PC-3 (cell line): ENCODE measurements around the gene ASB9. TPM values are rescaled to one million over a fixed set of nuclear protein-coding genes. Genes with fewer than 3 reads are reported as not detected.

Experiments
- ATAC-seq: fragments of 200-7000 bp; cut with Tn5 transposase; 2 replicates; pipeline ENCODE4 v1.9.1; 2020; ENCODE audit warnings: mild to moderate bottlenecking, moderate library complexity
- BruUV-seq: library from RNA; stranded (reverse); fragments of 400-500 nt; replicated peaks from 2 replicates; lab custom pipeline; 2021; lab: Mats Ljungman, UMichigan
- CTCF ChIA-PET: fragments of 300-600 bp; sonication (Branson Sonifier 250); formaldehyde crosslinking; loops from one replicate; lab custom pipeline; 2022; ENCODE audit warnings: antibody characterized with exemption; lab: Charles Lee
- POLR2A ChIA-PET: fragments of 300-600 bp; sonication (Branson Sonifier 250); formaldehyde crosslinking; loops from one replicate; lab custom pipeline; 2022; ENCODE audit warnings: antibody characterized with exemption; ENCODE audit not compliant: unreplicated experiment; lab: Charles Lee
- DNase-seq: peaks from one replicate; pipeline ENCODE4 v3.0.0-alpha.2; 2015
- H2AFZ ChIP-seq: fragments of 300-600 bp; sonication (generic); 2 replicates; pipeline ENCODE4 v1.6.0; 2016; ENCODE audit warnings: antibody characterized with exemption, low read length
- H3F3A ChIP-seq: fragments of 300-600 bp; sonication (generic); one replicate; pipeline ENCODE4 v1.6.0; 2017; ENCODE audit warnings: antibody characterized with exemption, low read length, control low read depth, mild to moderate bottlenecking; ENCODE audit not compliant: unreplicated experiment
- H3K27ac ChIP-seq: fragments of 300-600 bp; sonication (generic); 2 replicates; pipeline ENCODE4 v1.5.1; 2016; ENCODE audit warnings: mild to moderate bottlenecking, low read length
- H3K27me3 ChIP-seq: fragments of 300-600 bp; sonication (generic); 2 replicates; pipeline ENCODE4 v1.6.1; 2016; ENCODE audit warnings: low read length, mixed read lengths
- H3K36me3 ChIP-seq: fragments of 300-600 bp; sonication (generic); 2 replicates; pipeline ENCODE4 v1.6.1; 2016; ENCODE audit warnings: low read depth, mixed run types, low read length, mixed read lengths
- H3K4me1 ChIP-seq: fragments of 300-600 bp; sonication (generic); 2 replicates; pipeline ENCODE4 v1.5.1; 2016; ENCODE audit warnings: low read length; ENCODE audit not compliant: insufficient read depth
- H3K4me2 ChIP-seq: fragments of 300-600 bp; sonication (generic); 2 replicates; pipeline ENCODE4 v1.6.0; 2016; ENCODE audit warnings: low read length
- H3K4me3 ChIP-seq: fragments of 300-600 bp; sonication (generic); 2 replicates; pipeline ENCODE4 v1.5.1; 2016; ENCODE audit warnings: mild to moderate bottlenecking, low read length, mixed read lengths
- H3K79me2 ChIP-seq: fragments of 300-600 bp; sonication (generic); 2 replicates; pipeline ENCODE4 v1.6.1; 2017; ENCODE audit warnings: low read length, mixed read lengths
- H3K9ac ChIP-seq: fragments of 300-600 bp; sonication (generic); 2 replicates; pipeline ENCODE4 v1.6.0; 2016; ENCODE audit warnings: mild to moderate bottlenecking, low read length
- H3K9me2 ChIP-seq: fragments of 300-600 bp; sonication (generic); replicated peaks from 2 replicates; pipeline ENCODE4 v1.6.1; 2016; ENCODE audit warnings: mixed run types, low read length, mixed read lengths
- H3K9me3 ChIP-seq: fragments of 300-600 bp; sonication (generic); 2 replicates; pipeline ENCODE4 v1.6.1; 2016; ENCODE audit warnings: low read length, mixed read lengths
- H4K20me1 ChIP-seq: fragments of 300-600 bp; sonication (generic); 2 replicates; pipeline ENCODE4 v1.6.1; 2016; ENCODE audit warnings: low read length, mixed read lengths
- EZH2 ChIP-seq: fragments of 300-600 bp; sonication (generic); IDR thresholded peaks from one replicate; pipeline ENCODE4 v1.6.1; 2017; ENCODE audit warnings: antibody characterized with exemption, mild to moderate bottlenecking, low read length; ENCODE audit not compliant: unreplicated experiment
- EZH2phosphoT487 ChIP-seq: fragments of 300-600 bp; sonication (generic); IDR thresholded peaks from 2 replicates; pipeline ENCODE4 v1.6.1; 2018; ENCODE audit warnings: mild to moderate bottlenecking, antibody characterized with exemption, low read length, borderline replicate concordance
- intact Hi-C: fragments of 100-400 bp; cut with micrococcal nuclease; formaldehyde crosslinking; loops from 2 replicates; pipeline ENCODE4 v1.9.0; 2023
- total RNA-seq: library from RNA; depleted of rRNA; stranded (reverse); fragments of >200 nt; gene quantifications from 2 replicates; pipeline ENCODE4 v1.2.3, GENCODE V29; 2014
- TF ChIP-seq, protein P1 (sequence below): fragments of 300-600 bp; sonication (generic); conservative IDR thresholded peaks from 2 replicates; pipeline ENCODE4 v1.5.1; 2017; ENCODE audit warnings: antibody characterized with exemption, low read depth, mild to moderate bottlenecking, low read length

Gene ASB9
- total RNA-seq, 1 experiment from 2014 or later = 31.5 TPM

DNA sequence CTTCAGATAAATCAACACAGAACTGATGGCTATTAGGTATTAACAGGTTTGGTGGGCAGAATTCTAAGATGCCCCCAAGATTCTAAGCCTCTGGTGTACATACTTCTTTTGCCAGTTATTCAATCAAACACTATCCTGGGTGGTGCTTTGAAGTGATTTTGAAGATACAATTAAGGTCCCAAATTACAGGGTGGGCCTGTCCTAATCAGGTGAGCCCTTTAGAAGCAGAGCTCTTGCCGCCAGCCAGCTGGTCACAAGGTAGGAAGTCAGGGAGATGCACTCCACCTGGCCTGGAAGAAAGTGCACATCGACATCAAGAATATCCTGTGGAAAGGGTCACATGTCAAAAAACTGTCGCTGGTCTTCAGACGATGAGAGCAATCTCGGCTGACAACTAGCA, 29.5 kb downstream of the ASB9 start:
- H3F3A ChIP-seq = no peaks in the 10 kb centered on the region
- no peak overlapping the region for H3K9ac ChIP-seq
- ATAC-seq (no peak), DNase-seq (no peak)
- H3K9me3 ChIP-seq = no peaks in the 10 kb centered on the region
- TF ChIP-seq EZH2phosphoT487 (no peak), EZH2 (no peak)
- TF ChIP-seq, protein P1, sequence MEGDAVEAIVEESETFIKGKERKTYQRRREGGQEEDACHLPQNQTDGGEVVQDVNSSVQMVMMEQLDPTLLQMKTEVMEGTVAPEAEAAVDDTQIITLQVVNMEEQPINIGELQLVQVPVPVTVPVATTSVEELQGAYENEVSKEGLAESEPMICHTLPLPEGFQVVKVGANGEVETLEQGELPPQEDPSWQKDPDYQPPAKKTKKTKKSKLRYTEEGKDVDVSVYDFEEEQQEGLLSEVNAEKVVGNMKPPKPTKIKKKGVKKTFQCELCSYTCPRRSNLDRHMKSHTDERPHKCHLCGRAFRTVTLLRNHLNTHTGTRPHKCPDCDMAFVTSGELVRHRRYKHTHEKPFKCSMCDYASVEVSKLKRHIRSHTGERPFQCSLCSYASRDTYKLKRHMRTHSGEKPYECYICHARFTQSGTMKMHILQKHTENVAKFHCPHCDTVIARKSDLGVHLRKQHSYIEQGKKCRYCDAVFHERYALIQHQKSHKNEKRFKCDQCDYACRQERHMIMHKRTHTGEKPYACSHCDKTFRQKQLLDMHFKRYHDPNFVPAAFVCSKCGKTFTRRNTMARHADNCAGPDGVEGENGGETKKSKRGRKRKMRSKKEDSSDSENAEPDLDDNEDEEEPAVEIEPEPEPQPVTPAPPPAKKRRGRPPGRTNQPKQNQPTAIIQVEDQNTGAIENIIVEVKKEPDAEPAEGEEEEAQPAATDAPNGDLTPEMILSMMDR = no peak
- ChIA-PET CTCF (no interaction called here), POLR2A (no interaction called here)
- no peaks in the 10 kb centered on the region for H3K27me3 ChIP-seq
- H3K36me3 ChIP-seq = no peaks in the 10 kb centered on the region
- no peak overlapping the region for H3K4me3 ChIP-seq
- no peaks in the 10 kb centered on the region for H4K20me1 ChIP-seq
- H3K9me2 ChIP-seq = no peaks in the 10 kb centered on the region
- H3K79me2 ChIP-seq = no peaks in the 10 kb centered on the region
- H3K27ac ChIP-seq = no peak overlapping the region
- intact Hi-C loops = loop anchor here (5.0 kb wide), 3 partner anchors 523 to 1203 kb away; no protein-coding TSS in a partner anchor
- H3K4me2 ChIP-seq = no peak overlapping the region
- H3K4me1 ChIP-seq = no peaks in the 10 kb centered on the region
- H2AFZ ChIP-seq = no peak overlapping the region
- no TSS peak for BruUV-seq

DNA sequence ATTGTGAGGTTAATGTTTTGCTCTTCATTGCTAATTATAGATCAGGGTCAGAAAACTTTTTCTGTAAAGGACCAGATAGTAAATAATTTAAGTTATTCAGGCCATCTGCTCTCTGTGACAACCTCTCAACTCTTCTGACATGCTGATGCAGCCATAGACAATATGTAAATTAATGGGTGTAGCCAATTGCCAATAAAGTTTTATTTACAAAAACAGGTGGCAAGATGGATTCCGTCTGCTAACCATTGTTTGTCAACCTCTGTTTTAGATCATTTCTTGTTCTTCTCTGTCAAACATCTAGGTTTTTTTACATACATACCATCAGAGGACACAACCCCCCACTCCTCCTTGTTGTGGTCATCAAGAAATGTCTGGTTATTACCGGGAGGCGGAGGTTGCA, 33.7 kb downstream of the ASB9 start:
- DNase-seq = peak; percentile 0
- no peak for ATAC-seq
- POLR2A ChIA-PET = no interaction called here
- H3K79me2 ChIP-seq = no peaks in the 10 kb centered on the region
- intact Hi-C loops = no loop called here
- no peaks in the 10 kb centered on the region for H3K9me2 ChIP-seq
- H3K4me2 ChIP-seq = no peak overlapping the region
- H3F3A ChIP-seq = no peaks in the 10 kb centered on the region
- H3K27me3 ChIP-seq = no peaks in the 10 kb centered on the region
- H3K27ac ChIP-seq = no peak overlapping the region
- no peak for TF ChIP-seq EZH2phosphoT487
- TF ChIP-seq, protein P1 = no peak
- no peak for TF ChIP-seq EZH2
- no peak overlapping the region for H2AFZ ChIP-seq
- BruUV-seq = no TSS peak
- H3K4me3 ChIP-seq = no peak overlapping the region
- H3K9ac ChIP-seq = no peak overlapping the region
- no peaks in the 10 kb centered on the region for H3K9me3 ChIP-seq
- peaks cover 9% of the 10 kb centered on the region for H3K4me1 ChIP-seq
- CTCF ChIA-PET = no interaction called here
- no peaks in the 10 kb centered on the region for H4K20me1 ChIP-seq
- H3K36me3 ChIP-seq = no peaks in the 10 kb centered on the region

DNA sequence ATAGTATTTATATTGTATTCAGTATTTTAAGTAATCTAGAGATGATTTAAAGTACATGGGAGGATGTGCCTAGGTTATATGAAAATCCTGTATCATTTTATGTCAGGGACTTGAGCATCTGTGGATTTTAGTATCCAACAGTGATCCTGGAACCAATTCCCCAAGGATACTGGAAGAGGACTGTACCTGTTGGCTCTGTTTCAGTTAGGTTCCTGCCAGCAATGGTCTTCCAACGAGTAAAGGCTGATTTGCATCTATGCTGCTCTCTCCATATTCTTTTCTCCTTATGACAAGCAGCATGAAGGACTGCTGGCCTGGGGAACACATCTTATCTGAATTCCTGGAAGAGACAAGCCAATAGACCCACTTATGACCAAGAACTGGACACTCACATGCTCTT, 34.9 kb downstream of the ASB9 start:
- Histone ChIP-seq H2AFZ (no peak overlapping the region), H3K9ac (no peak overlapping the region), H3K9me2 (no peaks in the 10 kb centered on the region), H3K4me3 (no peak overlapping the region), H3K79me2 (no peaks in the 10 kb centered on the region), H3F3A (no peaks in the 10 kb centered on the region), H3K4me2 (no peak overlapping the region), H3K27ac (no peak overlapping the region), H3K27me3 (no peaks in the 10 kb centered on the region), H3K9me3 (no peaks in the 10 kb centered on the region), H4K20me1 (no peaks in the 10 kb centered on the region), H3K4me1 (peaks cover 9% of the 10 kb centered on the region), H3K36me3 (no peaks in the 10 kb centered on the region)
- DNase-seq = peak; percentile 0
- ChIA-PET CTCF (no interaction called here), POLR2A (no interaction called here)
- no TSS peak for BruUV-seq
- ATAC-seq = no peak
- intact Hi-C loops = no loop called here
- no peak for TF ChIP-seq EZH2phosphoT487
- no peak for TF ChIP-seq EZH2
- TF ChIP-seq, protein P1 = no peak
